GM23338 (cell line): ENCODE measurements around the gene HINT2. TPM values are rescaled to one million over a fixed set of nuclear protein-coding genes. Genes with fewer than 3 reads are reported as not detected.

Source experiments
- ATAC-seq: fragments of 200-7000 bp; cut with Tn5 transposase; 3 replicates; pipeline ENCODE4 v1.9.1; 2020
- DNase-seq: peaks from one replicate; pipeline ENCODE4 v3.0.0-alpha.2; 2015; ENCODE audit warnings: low spot score
- H2AFZ ChIP-seq: fragments of 200-600 bp; sonication (generic); 2 replicates; pipeline ENCODE4 v1.8.0; 2016; ENCODE audit warnings: antibody characterized with exemption, mild to moderate bottlenecking, moderate library complexity
- H3F3A ChIP-seq: fragments of 200-600 bp; sonication (generic); replicated peaks from 2 replicates; pipeline ENCODE4 v1.8.0; 2017; ENCODE audit warnings: antibody characterized with exemption, mixed run types, low read depth
- H3K27ac ChIP-seq: fragments of 200-600 bp; sonication (generic); 2 replicates; pipeline ENCODE4 v1.6.1; 2016; ENCODE audit warnings: low read depth
- H3K27me3 ChIP-seq: fragments of 200-600 bp; sonication (generic); 2 replicates; pipeline ENCODE4 v1.8.0; 2016; ENCODE audit warnings: mild to moderate bottlenecking, mixed run types, moderate library complexity; ENCODE audit not compliant: insufficient read depth
- H3K36me3 ChIP-seq: fragments of 200-600 bp; sonication (generic); 2 replicates; pipeline ENCODE4 v1.8.0; 2016; ENCODE audit warnings: mild to moderate bottlenecking; ENCODE audit not compliant: insufficient read depth
- H3K4me1 ChIP-seq: fragments of 200-600 bp; sonication (generic); 2 replicates; pipeline ENCODE4 v1.8.0; 2016; ENCODE audit warnings: mild to moderate bottlenecking, moderate library complexity; ENCODE audit not compliant: insufficient read depth
- H3K4me2 ChIP-seq: fragments of 200-600 bp; sonication (generic); 2 replicates; pipeline ENCODE4 v1.7.1; 2017; ENCODE audit warnings: mixed run types
- H3K4me3 ChIP-seq: fragments of 200-600 bp; sonication (generic); 2 replicates; pipeline ENCODE4 v1.6.1; 2016; ENCODE audit warnings: mixed run types
- H3K79me2 ChIP-seq: fragments of 200-600 bp; sonication (generic); replicated peaks from 2 replicates; pipeline ENCODE4 v1.8.0; 2017; ENCODE audit warnings: mild to moderate bottlenecking; ENCODE audit not compliant: insufficient read depth
- H3K9me2 ChIP-seq: fragments of 200-600 bp; sonication (generic); 2 replicates; pipeline ENCODE4 v1.8.0; 2017; ENCODE audit not compliant: insufficient read depth
- H4K20me1 ChIP-seq: fragments of 200-600 bp; sonication (generic); replicated peaks from 2 replicates; pipeline ENCODE4 v1.8.0; 2017; ENCODE audit warnings: mild to moderate bottlenecking; ENCODE audit not compliant: insufficient read depth
- H3K27ac Mint-ChIP-seq: 2 replicates; pipeline ENCODE4 v1.8.0; 2020; ENCODE audit warnings: inconsistent platforms, mild to moderate bottlenecking, moderate library complexity, mixed read lengths
- H3K27me3 Mint-ChIP-seq: 3 replicates; pipeline ENCODE4 v1.8.0; 2022; ENCODE audit warnings: low read depth, mild to moderate bottlenecking, moderate library complexity, mixed read lengths, inconsistent platforms; ENCODE audit not compliant: insufficient read depth, poor library complexity
- H3K36me3 Mint-ChIP-seq: 3 replicates; pipeline ENCODE4 v1.8.0; 2021; ENCODE audit warnings: low read depth, mild to moderate bottlenecking, inconsistent platforms, moderate library complexity, mixed read lengths
- H3K4me1 Mint-ChIP-seq: 3 replicates; pipeline ENCODE4 v1.8.0; 2020; ENCODE audit warnings: mild to moderate bottlenecking, inconsistent platforms, mixed read lengths
- H3K4me3 Mint-ChIP-seq: 3 replicates; pipeline ENCODE4 v1.8.0; 2021; ENCODE audit warnings: moderate library complexity, mild to moderate bottlenecking, inconsistent platforms, mixed read lengths
- H3K9me3 Mint-ChIP-seq: 3 replicates; pipeline ENCODE4 v1.8.0; 2020; ENCODE audit warnings: moderate library complexity, mild to moderate bottlenecking, inconsistent platforms, mixed read lengths
- CREB1 ChIP-seq: fragments of 250-450 bp; sonication (Bioruptor Pico); IDR thresholded peaks from 2 replicates; pipeline ENCODE4 v1.5.0; 2020; ENCODE audit warnings: low read depth, mild to moderate bottlenecking, moderate library complexity
- ETS1 ChIP-seq: IDR thresholded peaks from 2 replicates; pipeline ENCODE4 v1.6.1; 2016; ENCODE audit warnings: antibody characterized with exemption
- JUNB ChIP-seq: IDR thresholded peaks from one replicate; pipeline ENCODE4 v1.6.1; 2016; ENCODE audit warnings: antibody characterized with exemption; ENCODE audit not compliant: unreplicated experiment
- REST ChIP-seq: IDR thresholded peaks from one replicate; pipeline ENCODE4 v1.6.1; 2018; ENCODE audit warnings: antibody characterized with exemption; ENCODE audit not compliant: unreplicated experiment
- ZNF114 ChIP-seq: fragments of 250-450 bp; sonication (Bioruptor Pico); IDR thresholded peaks from 2 replicates; pipeline ENCODE4 v1.5.0; 2020; ENCODE audit warnings: mild to moderate bottlenecking, moderate library complexity
- ZNF462 ChIP-seq: fragments of 250-450 bp; sonication (Bioruptor Pico); IDR thresholded peaks from 2 replicates; pipeline ENCODE4 v1.5.0; 2020; ENCODE audit warnings: mild to moderate bottlenecking, moderate library complexity
- polyA plus RNA-seq: library from polyadenylated mRNA; unstranded; fragments of >200 nt; fragmentation: Nextera tagmentation; extraction: Ambion mirVana; gene quantifications from 2 replicates; pipeline ENCODE4 v1.2.1, GENCODE V29; 2016
- total RNA-seq: library from RNA; depleted of rRNA; stranded (reverse); fragments of >200 nt; shearing (Covaris generic); gene quantifications from 2 replicates; pipeline ENCODE4 v1.2.3, GENCODE V29; 2014

HINT2 gene
- total and polyA plus RNA-seq, 2 experiments from 2014 or later, result 20.9 to 69.9 TPM

GRCh38 chr9:35789541-35789940 is 25.3 kb downstream of the HINT2 start:
- Histone ChIP-seq H3K79me2 (no peaks in the 10 kb centered on the region), H3K4me2 (no peak overlapping the region), H3F3A (no peaks in the 10 kb centered on the region), H3K36me3 (0 out of 2 replicates have a peak, but pooled peaks cover 3% of the 10 kb centered on the region), H3K4me3 (no peak overlapping the region), H3K9me2 (no peaks in the 10 kb centered on the region), H3K27ac (0 out of 2 replicates have a peak overlapping the region, but pooled peaks have one; percentile 5), H2AFZ (no peak overlapping the region), H4K20me1 (no peaks in the 10 kb centered on the region), H3K27me3 (peaks cover 7% of the 10 kb centered on the region; the same call in 1 of the 2 replicates), H3K4me1 (peaks cover 9% of the 10 kb centered on the region; the same call in 1 of the 2 replicates)
- no peaks in the 10 kb centered on the region; the same call in 2 of the 3 replicates for H3K9me3 Mint-ChIP-seq
- H3K36me3 Mint-ChIP-seq, result peaks cover 14% of the 10 kb centered on the region
- no peak for DNase-seq
- no peak for ATAC-seq
- TF ChIP-seq REST (no peak), JUNB (no peak), ETS1 (no peak), ZNF114 (no peak)
- no peak overlapping the region for H3K4me3 Mint-ChIP-seq
- peaks cover 17% of the 10 kb centered on the region for H3K4me1 Mint-ChIP-seq
- peaks cover 14% of the 10 kb centered on the region for H3K27me3 Mint-ChIP-seq
- H3K27ac Mint-ChIP-seq, result no peak overlapping the region; the same call in 1 of the 2 replicates

GRCh38 chr9:35783418-35783817 is 31.4 kb downstream of the HINT2 start:
- Histone ChIP-seq H4K20me1 (0 out of 2 replicates have a peak, but pooled peaks cover 3% of the 10 kb centered on the region), H3K27me3 (no peaks in the 10 kb centered on the region), H3K79me2 (no peaks in the 10 kb centered on the region), H2AFZ (no peak overlapping the region), H3K36me3 (0 out of 2 replicates have a peak, but pooled peaks cover 3% of the 10 kb centered on the region), H3K4me2 (no peak overlapping the region), H3F3A (no peaks in the 10 kb centered on the region), H3K4me3 (no peak overlapping the region), H3K27ac (no peak overlapping the region), H3K9me2 (no peaks in the 10 kb centered on the region), H3K4me1 (no peaks in the 10 kb centered on the region)
- Mint-ChIP-seq H3K27me3 (no peaks in the 10 kb centered on the region), H3K4me3 (no peak overlapping the region), H3K27ac (no peak overlapping the region), H3K4me1 (no peaks in the 10 kb centered on the region), H3K9me3 (no peaks in the 10 kb centered on the region; the same call in 2 of the 3 replicates), H3K36me3 (peaks cover 26% of the 10 kb centered on the region)
- no peak for DNase-seq
- no peak for ATAC-seq
- no peak for TF ChIP-seq CREB1
- no peak for TF ChIP-seq JUNB
- no peak for TF ChIP-seq ZNF462 (CRISPR knock-in tag)
- no peak for TF ChIP-seq REST
- TF ChIP-seq ZNF114, result no peak
